Measurements from ENCODE around the gene RPLP2. TPM values are rescaled to one million over a fixed set of nuclear protein-coding genes. Genes with fewer than 3 reads are reported as not detected.

The RPLP2 gene
- total RNA-seq, 1 experiment from 2014 or later = 2,582 TPM

- TF ChIP-seq NFATC4 (CRISPR knock-in tag; IDR thresholded peaks at IDR 0.05) (no peak), ZNF263 (CRISPR knock-in tag; IDR thresholded peaks at IDR 0.05; ENCODE audit: low read depth) (no peak), TP53 (CRISPR knock-in tag; IDR thresholded peaks at IDR 0.05) (no peak), SMAD3 (CRISPR knock-in tag; IDR thresholded peaks at IDR 0.05; ENCODE audit: borderline replicate concordance) (no peak), ZNF396 (CRISPR knock-in tag; IDR thresholded peaks at IDR 0.05; ENCODE audit: borderline replicate concordance) (no peak), CBFB (CRISPR knock-in tag; IDR thresholded peaks at IDR 0.05; ENCODE audit: low read depth) (no peak)
- TF ChIP-seq, protein P1, sequence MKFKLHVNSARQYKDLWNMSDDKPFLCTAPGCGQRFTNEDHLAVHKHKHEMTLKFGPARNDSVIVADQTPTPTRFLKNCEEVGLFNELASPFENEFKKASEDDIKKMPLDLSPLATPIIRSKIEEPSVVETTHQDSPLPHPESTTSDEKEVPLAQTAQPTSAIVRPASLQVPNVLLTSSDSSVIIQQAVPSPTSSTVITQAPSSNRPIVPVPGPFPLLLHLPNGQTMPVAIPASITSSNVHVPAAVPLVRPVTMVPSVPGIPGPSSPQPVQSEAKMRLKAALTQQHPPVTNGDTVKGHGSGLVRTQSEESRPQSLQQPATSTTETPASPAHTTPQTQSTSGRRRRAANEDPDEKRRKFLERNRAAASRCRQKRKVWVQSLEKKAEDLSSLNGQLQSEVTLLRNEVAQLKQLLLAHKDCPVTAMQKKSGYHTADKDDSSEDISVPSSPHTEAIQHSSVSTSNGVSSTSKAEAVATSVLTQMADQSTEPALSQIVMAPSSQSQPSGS (CRISPR knock-in tag; IDR thresholded peaks at IDR 0.05; ENCODE audit: borderline replicate concordance, low read depth) = no peak
Observed at GRCh38 chr11:791658-792534, 17.9 kb upstream of the RPLP2 start (continued).

GRCh38 chr11:792535-792821 is 17.3 kb upstream of the RPLP2 start:
- ATAC-seq = no peak
- H3K4me3 Mint-ChIP-seq = no peak overlapping the region
- CTCF ChIA-PET = no interaction called here
- TF ChIP-seq ZNF263 (CRISPR knock-in tag; IDR thresholded peaks at IDR 0.05; ENCODE audit: low read depth) (no peak), ZNF671 (CRISPR knock-in tag; IDR thresholded peaks at IDR 0.05) (no peak), NR1H2 (CRISPR knock-in tag; IDR thresholded peaks at IDR 0.05) (no peak), MYBL2 (CRISPR knock-in tag; IDR thresholded peaks at IDR 0.05) (no peak), TP53 (CRISPR knock-in tag; IDR thresholded peaks at IDR 0.05) (no peak), ETV6 (CRISPR knock-in tag; IDR thresholded peaks at IDR 0.05) (no peak), SMAD3 (CRISPR knock-in tag; IDR thresholded peaks at IDR 0.05; ENCODE audit: borderline replicate concordance) (no peak), MXD4 (CRISPR knock-in tag; IDR thresholded peaks at IDR 0.05; ENCODE audit: borderline replicate concordance) (no peak), TEAD4 (CRISPR knock-in tag; IDR thresholded peaks at IDR 0.05) (no peak), SP1 (CRISPR knock-in tag; conservative IDR thresholded peaks at IDR 0.05) (no peak), TCF7 (CRISPR knock-in tag; IDR thresholded peaks at IDR 0.05; ENCODE audit: low read depth) (no peak), E2F4 (CRISPR knock-in tag; IDR thresholded peaks at IDR 0.05; ENCODE audit: borderline replicate concordance, low read depth) (no peak), ZNF396 (CRISPR knock-in tag; IDR thresholded peaks at IDR 0.05; ENCODE audit: borderline replicate concordance) (no peak), HMGA2 (CRISPR knock-in tag; IDR thresholded peaks at IDR 0.05) (no peak), CREM (CRISPR knock-in tag; IDR thresholded peaks at IDR 0.05) (no peak), CDX4 (CRISPR knock-in tag; IDR thresholded peaks at IDR 0.05; ENCODE audit: borderline replicate concordance) (no peak), ERG (CRISPR knock-in tag; IDR thresholded peaks at IDR 0.05) (no peak)
- TF ChIP-seq, protein P2, sequence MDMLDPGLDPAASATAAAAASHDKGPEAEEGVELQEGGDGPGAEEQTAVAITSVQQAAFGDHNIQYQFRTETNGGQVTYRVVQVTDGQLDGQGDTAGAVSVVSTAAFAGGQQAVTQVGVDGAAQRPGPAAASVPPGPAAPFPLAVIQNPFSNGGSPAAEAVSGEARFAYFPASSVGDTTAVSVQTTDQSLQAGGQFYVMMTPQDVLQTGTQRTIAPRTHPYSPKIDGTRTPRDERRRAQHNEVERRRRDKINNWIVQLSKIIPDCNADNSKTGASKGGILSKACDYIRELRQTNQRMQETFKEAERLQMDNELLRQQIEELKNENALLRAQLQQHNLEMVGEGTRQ (CRISPR knock-in tag; IDR thresholded peaks at IDR 0.05) = no peak
- TF ChIP-seq, protein P3, sequence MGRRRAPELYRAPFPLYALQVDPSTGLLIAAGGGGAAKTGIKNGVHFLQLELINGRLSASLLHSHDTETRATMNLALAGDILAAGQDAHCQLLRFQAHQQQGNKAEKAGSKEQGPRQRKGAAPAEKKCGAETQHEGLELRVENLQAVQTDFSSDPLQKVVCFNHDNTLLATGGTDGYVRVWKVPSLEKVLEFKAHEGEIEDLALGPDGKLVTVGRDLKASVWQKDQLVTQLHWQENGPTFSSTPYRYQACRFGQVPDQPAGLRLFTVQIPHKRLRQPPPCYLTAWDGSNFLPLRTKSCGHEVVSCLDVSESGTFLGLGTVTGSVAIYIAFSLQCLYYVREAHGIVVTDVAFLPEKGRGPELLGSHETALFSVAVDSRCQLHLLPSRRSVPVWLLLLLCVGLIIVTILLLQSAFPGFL (CRISPR knock-in tag; IDR thresholded peaks at IDR 0.05; ENCODE audit: borderline replicate concordance) = no peak
- H3K27ac Mint-ChIP-seq = no peak overlapping the region
- H3K27me3 Mint-ChIP-seq (ENCODE audit: low read depth) = no peaks in the 10 kb centered on the region
- peaks cover 22% of the 10 kb centered on the region for H3K4me1 Mint-ChIP-seq
- no peak for DNase-seq (ENCODE audit: low spot score)
- no peaks in the 10 kb centered on the region for H3K36me3 Mint-ChIP-seq
- no peaks in the 10 kb centered on the region for H3K9me3 Mint-ChIP-seq
- POLR2A ChIA-PET = interaction anchor here (1.0 to 1.6 kb wide), 2 partner anchors 9 to 27 kb away, joined by 3 to 5 read pairs; partner anchors contain the start of gene PNPLA2
